Rectal smooth muscle tissue (tissue), 1 donor: Measurements from ENCODE around the gene IGSF23.
"Not testable (repeated sequence)": the region's sequence is repeated elsewhere in the genome, so short reads cannot be mapped to it uniquely, and the experiment has no call there.

Experiments
- H3K27ac ChIP-seq: one replicate; pipeline ENCODE4 v1.7.0; 2013; ENCODE audit warnings: low read depth, low read length, inconsistent platforms
- H3K27me3 ChIP-seq: one replicate; pipeline ENCODE4 v1.7.0; 2013; ENCODE audit warnings: low read length; ENCODE audit not compliant: control insufficient read depth, insufficient read depth
- H3K36me3 ChIP-seq: one replicate; pipeline ENCODE4 v1.7.0; 2013; ENCODE audit warnings: low read length; ENCODE audit not compliant: control insufficient read depth, insufficient read depth
- H3K4me1 ChIP-seq: one replicate; pipeline ENCODE4 v1.7.0; 2013; ENCODE audit warnings: low read length; ENCODE audit not compliant: control insufficient read depth, insufficient read depth
- H3K4me3 ChIP-seq: one replicate; pipeline ENCODE4 v1.7.0; 2013; ENCODE audit warnings: low read length
- H3K9ac ChIP-seq: one replicate; pipeline ENCODE4 v1.7.0; 2013; ENCODE audit warnings: low read length

The IGSF23 gene

DNA sequence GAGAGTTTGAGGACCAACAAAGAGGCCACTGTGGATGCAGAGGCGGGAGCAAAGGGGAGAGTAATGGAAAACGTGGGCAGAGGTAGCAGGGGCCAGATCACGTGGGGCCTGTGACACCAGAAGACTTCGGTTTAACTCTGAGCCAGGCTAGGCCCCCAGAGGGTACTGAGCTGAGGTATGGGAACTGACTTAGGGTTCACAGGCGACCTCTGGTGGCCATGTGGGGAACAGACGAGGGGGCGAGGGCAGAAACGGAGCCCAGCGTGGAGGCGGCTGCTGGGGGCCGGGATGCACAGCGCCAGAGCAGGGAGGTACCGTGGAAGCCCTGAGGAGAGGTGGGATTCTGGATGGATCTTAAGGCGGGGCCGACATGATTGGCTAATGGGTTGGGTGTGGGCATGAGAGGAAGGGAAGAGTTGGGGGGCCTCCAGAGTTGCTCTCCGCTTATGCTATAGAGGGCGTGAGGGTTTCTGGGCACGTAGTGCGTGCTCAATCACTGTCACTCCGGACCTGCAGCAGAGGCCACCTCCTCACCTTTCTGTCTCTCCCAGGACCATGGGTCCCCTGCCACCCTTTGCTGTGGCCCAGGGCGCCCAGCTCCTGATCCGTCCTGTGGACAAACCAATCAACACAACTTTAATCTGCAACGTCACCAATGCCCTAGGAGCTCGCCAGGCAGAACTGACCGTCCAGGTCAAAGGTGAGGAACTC lies 44.0 kb downstream of the IGSF23 start:
- Histone ChIP-seq H3K36me3 (peaks cover 18% of the 10 kb centered on the region), H3K4me1 (no peaks in the 10 kb centered on the region), H3K9ac (no peak overlapping the region), H3K27me3 (no peaks in the 10 kb centered on the region), H3K4me3 (no peak overlapping the region), H3K27ac (no peak overlapping the region)

- Histone ChIP-seq H3K36me3 (peaks cover 16% of the 10 kb centered on the region), H3K9ac (no peak overlapping the region), H3K4me1 (no peaks in the 10 kb centered on the region), H3K27ac (no peak overlapping the region), H3K4me3 (no peak overlapping the region), H3K27me3 (no peaks in the 10 kb centered on the region)
These were observed 44.8 kb downstream of the IGSF23 start for GRCh38 chr19:44658069-44658733.

DNA sequence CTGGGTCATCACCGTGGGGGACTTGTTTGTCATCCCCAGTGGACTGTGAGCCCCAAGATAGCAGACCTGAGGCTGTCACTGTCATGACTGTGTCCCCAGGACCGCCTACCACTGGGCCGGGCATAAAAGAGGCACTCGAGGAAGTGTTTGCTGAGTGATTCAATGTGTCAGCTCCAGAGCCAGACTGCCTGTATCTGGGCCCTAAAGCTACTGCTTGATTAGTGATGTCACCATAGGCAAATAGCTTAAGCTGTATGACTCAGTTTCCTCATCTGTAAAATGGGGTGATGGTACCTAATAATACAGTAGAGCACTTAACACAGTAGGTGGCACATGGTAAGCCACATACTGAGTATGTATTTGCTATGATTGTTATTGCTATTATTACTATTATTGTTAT lies 46.7 kb downstream of the IGSF23 start:
- Histone ChIP-seq H3K9ac (no peak overlapping the region), H3K27ac (no peak overlapping the region), H3K27me3 (no peaks in the 10 kb centered on the region), H3K4me3 (no peak overlapping the region), H3K4me1 (no peaks in the 10 kb centered on the region), H3K36me3 (peaks cover 14% of the 10 kb centered on the region)

GRCh38 chr19:44661205-44661604 lies 47.8 kb downstream of the IGSF23 start:
- Histone ChIP-seq H3K9ac (no peak overlapping the region), H3K4me1 (no peaks in the 10 kb centered on the region), H3K36me3 (peaks cover 14% of the 10 kb centered on the region), H3K4me3 (no peak overlapping the region), H3K27me3 (no peaks in the 10 kb centered on the region), H3K27ac (no peak overlapping the region)

GRCh38 chr19:44661904-44662303 lies 48.5 kb downstream of the IGSF23 start:
- Histone ChIP-seq H3K27me3 (no peaks in the 10 kb centered on the region), H3K4me1 (no peaks in the 10 kb centered on the region), H3K27ac (no peak overlapping the region), H3K4me3 (no peak overlapping the region), H3K9ac (no peak overlapping the region), H3K36me3 (peaks cover 14% of the 10 kb centered on the region)

- H3K36me3 ChIP-seq, result peaks cover 14% of the 10 kb centered on the region
- H3K9ac ChIP-seq, result no peak overlapping the region
- no peak overlapping the region for H3K4me3 ChIP-seq
- H3K27ac ChIP-seq, result no peak overlapping the region
- no peaks in the 10 kb centered on the region for H3K27me3 ChIP-seq
- H3K4me1 ChIP-seq, result no peaks in the 10 kb centered on the region
These were observed 49.5 kb downstream of the IGSF23 start for GRCh38 chr19:44662691-44663385.

- H3K27me3 ChIP-seq, result no peaks in the 10 kb centered on the region
- no peak overlapping the region for H3K4me3 ChIP-seq
- no peaks in the 10 kb centered on the region for H3K4me1 ChIP-seq
- H3K27ac ChIP-seq, result no peak overlapping the region
- H3K9ac ChIP-seq, result no peak overlapping the region
- peaks cover 12% of the 10 kb centered on the region for H3K36me3 ChIP-seq
These were observed 50.6 kb downstream of the IGSF23 start for GRCh38 chr19:44663996-44664395.

GRCh38 chr19:44664976-44665375 lies 51.6 kb downstream of the IGSF23 start:
- no peaks in the 10 kb centered on the region for H3K4me1 ChIP-seq

GRCh38 chr19:44666852-44667556 lies 53.6 kb downstream of the IGSF23 start:
- H3K9ac ChIP-seq, result no peak overlapping the region
- H3K4me1 ChIP-seq, result no peaks in the 10 kb centered on the region
- no peak overlapping the region for H3K27ac ChIP-seq
- peaks cover 5% of the 10 kb centered on the region for H3K36me3 ChIP-seq
- H3K4me3 ChIP-seq, result no peak overlapping the region
- H3K27me3 ChIP-seq, result no peaks in the 10 kb centered on the region

More at GRCh38 chr19:44664976-44665375, 51.6 kb downstream of the IGSF23 start:
- Histone ChIP-seq H3K36me3 (peaks cover 10% of the 10 kb centered on the region), H3K27ac (no peak overlapping the region), H3K27me3 (no peaks in the 10 kb centered on the region), H3K4me3 (no peak overlapping the region), H3K9ac (no peak overlapping the region)

- H3K9ac ChIP-seq, result no peak overlapping the region
- no peaks in the 10 kb centered on the region for H3K4me1 ChIP-seq
- no peak overlapping the region for H3K27ac ChIP-seq
- H3K4me3 ChIP-seq, result no peak overlapping the region
- H3K27me3 ChIP-seq, result no peaks in the 10 kb centered on the region
- H3K36me3 ChIP-seq, result no peaks in the 10 kb centered on the region
These were observed 55.8 kb downstream of the IGSF23 start for GRCh38 chr19:44668985-44669764.

GRCh38 chr19:44670027-44670426 lies 56.7 kb downstream of the IGSF23 start:
- not testable (repeated sequence) for H3K27ac ChIP-seq, H3K4me3 ChIP-seq, H3K36me3 ChIP-seq, H3K9ac ChIP-seq, H3K4me1 ChIP-seq, H3K27me3 ChIP-seq

DNA sequence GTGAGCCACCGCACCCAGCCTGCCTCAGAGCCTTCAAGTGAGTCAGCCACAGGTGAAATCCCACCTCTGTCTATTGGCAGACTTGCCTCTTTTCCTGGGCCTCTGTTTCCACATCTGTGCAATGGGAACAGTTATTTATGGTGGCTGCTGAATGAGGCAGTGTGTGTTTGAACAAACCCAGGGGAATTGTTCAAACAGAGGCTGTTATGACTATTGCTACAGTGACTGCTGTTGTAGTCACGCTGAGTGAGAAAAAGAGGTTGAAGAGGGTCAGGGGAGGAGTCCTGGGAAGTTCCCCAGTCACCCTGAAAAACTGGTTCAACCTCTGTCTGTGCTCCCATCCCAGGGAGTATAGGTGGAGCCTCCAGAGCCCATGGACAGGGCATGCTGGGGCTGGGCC lies 58.0 kb downstream of the IGSF23 start, which contains the start of gene CEACAM19:
Gene CEACAM19 (plus strand): TSS at position 83 of the 400 bp plus-strand sequence. CDS start 450 bp downstream, outside the sequence.
- Histone ChIP-seq H3K27me3 (no peaks in the 10 kb centered on the region), H3K36me3 (no peaks in the 10 kb centered on the region), H3K4me1 (no peaks in the 10 kb centered on the region), H3K4me3 (no peak within 1 kb of the TSS), H3K9ac (no peak within 1 kb of the TSS), H3K27ac (no peak within 1 kb of the TSS)
